Adipocyte (in vitro differentiated cells): ENCODE measurements around the gene HOXC11.

ENCODE experiments used
- DNase-seq: peaks from one replicate; pipeline ENCODE4 v3.0.0-alpha.2; 2015; ENCODE audit warnings: low read depth
- H3K27me3 ChIP-seq: replicated peaks from 2 replicates; pipeline ENCODE4 v1.7.0; 2013; ENCODE audit warnings: mild to moderate bottlenecking, low read length, moderate library complexity; ENCODE audit not compliant: control insufficient read depth, insufficient read depth
- H3K36me3 ChIP-seq: 2 replicates; pipeline ENCODE4 v1.7.0; 2013; ENCODE audit warnings: low read length, mild to moderate bottlenecking, moderate library complexity; ENCODE audit not compliant: control insufficient read depth, insufficient read depth, severe bottlenecking
- H3K4me1 ChIP-seq: 2 replicates; pipeline ENCODE4 v1.7.0; 2013; ENCODE audit warnings: mild to moderate bottlenecking, low read length, moderate library complexity; ENCODE audit not compliant: control insufficient read depth, insufficient read depth
- H3K4me3 ChIP-seq: 2 replicates; pipeline ENCODE4 v1.7.0; 2013; ENCODE audit warnings: mild to moderate bottlenecking, low read length, moderate library complexity
- H3K9ac ChIP-seq: 2 replicates; pipeline ENCODE4 v1.7.0; 2013; ENCODE audit warnings: mild to moderate bottlenecking, low read length, moderate library complexity
- H3K9me3 ChIP-seq: 2 replicates; pipeline ENCODE4 v1.7.0; 2013; ENCODE audit warnings: mild to moderate bottlenecking, low read length, moderate library complexity; ENCODE audit not compliant: control insufficient read depth

The HOXC11 gene

DNA sequence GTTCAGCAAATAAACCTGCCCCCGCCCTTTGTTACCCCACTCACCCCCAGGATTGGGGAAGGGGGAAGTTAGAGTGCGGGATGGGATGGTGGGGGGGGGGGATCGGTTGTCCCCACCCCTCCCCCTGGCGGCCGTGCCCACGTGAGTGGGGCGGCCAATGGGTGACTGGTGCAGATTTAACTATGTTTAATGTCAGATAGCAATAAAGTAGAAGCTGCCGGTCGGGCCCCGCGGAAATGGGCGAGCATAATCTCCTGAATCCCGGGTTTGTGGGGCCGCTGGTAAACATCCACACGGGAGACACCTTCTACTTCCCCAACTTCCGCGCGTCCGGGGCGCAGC is 18.3 kb upstream of the HOXC11 start, which contains the start of gene HOXC12:
TSS of gene HOXC12 (plus strand) at position 210 of the 342 bp plus-strand sequence. CDS start at position 237, 27 bp downstream.
- peaks cover 19% of the 10 kb centered on the region for H3K4me1 ChIP-seq
- H3K9ac ChIP-seq, result no peak within 1 kb of the TSS
- peaks cover 99% of the 10 kb centered on the region for H3K27me3 ChIP-seq
- H3K9me3 ChIP-seq, result no peaks in the 10 kb centered on the region
- no peak for DNase-seq
- H3K4me3 ChIP-seq, result no peak within 1 kb of the TSS
- H3K36me3 ChIP-seq, result no peaks in the 10 kb centered on the region

DNA sequence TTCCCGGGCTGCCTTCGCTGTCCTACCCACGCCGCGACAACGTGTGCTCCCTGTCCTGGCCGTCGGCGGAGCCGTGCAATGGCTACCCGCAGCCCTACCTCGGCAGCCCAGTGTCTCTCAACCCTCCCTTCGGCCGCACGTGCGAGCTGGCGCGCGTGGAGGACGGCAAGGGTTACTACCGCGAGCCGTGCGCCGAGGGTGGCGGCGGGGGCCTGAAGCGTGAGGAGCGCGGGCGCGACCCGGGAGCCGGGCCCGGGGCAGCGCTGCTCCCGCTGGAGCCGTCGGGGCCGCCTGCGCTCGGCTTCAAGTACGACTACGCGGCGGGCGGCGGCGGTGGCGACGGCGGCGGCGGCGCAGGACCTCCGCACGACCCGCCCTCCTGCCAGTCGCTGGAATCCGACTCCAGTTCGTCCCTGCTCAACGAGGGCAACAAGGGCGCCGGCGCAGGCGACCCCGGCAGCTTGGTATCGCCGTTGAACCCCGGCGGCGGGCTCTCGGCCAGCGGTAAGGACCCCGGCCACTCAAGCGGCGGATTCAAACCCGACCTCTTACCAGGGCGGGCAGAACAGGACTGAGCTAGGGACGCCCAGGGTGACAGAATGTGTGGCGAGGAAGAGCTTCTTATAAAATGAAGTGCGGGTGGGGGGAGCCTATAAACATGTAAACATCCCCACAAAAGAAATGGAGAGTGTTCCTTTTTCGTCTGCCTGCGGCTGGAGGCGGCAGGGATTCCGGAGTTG is 17.7 kb upstream of the HOXC11 start:
- H3K27me3 ChIP-seq, result peaks cover 99% of the 10 kb centered on the region
- DNase-seq, result no peak
- no peak overlapping the region for H3K4me3 ChIP-seq
- H3K9me3 ChIP-seq, result peaks cover 4% of the 10 kb centered on the region
- no peak overlapping the region for H3K9ac ChIP-seq
- H3K4me1 ChIP-seq, result peaks cover 19% of the 10 kb centered on the region
- no peaks in the 10 kb centered on the region for H3K36me3 ChIP-seq

DNA sequence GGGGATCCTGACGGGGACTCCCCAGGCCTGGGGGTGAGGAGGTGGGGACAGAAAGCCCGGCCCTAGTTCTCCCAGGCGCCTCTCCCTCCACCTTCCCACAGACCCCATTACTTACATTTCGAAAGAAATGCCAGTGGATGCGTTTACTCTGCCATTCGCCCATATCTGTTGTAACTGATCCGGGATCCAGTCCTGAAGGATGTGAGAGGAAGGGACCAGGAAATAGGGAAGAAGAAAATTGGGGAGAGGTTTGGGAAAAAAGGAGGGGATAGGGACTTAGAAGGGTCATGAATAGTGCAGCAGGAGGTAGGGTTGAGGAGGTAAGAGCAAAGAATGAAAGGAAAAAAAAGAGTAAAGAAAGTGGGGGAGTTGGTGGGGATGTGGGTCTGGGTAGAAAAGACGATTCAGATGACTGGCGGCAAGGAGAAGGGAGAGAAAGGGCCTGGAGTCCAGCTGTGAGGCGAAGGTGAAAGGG is 17.1 kb upstream of the HOXC11 start:
- Histone ChIP-seq H3K9me3 (peaks cover 5% of the 10 kb centered on the region), H3K4me1 (peaks cover 19% of the 10 kb centered on the region), H3K4me3 (no peak overlapping the region), H3K36me3 (no peaks in the 10 kb centered on the region), H3K9ac (no peak overlapping the region), H3K27me3 (peaks cover 99% of the 10 kb centered on the region)
- no peak for DNase-seq

GRCh38 chr12:53956251-53956887 is 16.6 kb upstream of the HOXC11 start:
- peaks cover 5% of the 10 kb centered on the region for H3K9me3 ChIP-seq
- no peak for DNase-seq
- H3K27me3 ChIP-seq, result peaks cover 96% of the 10 kb centered on the region

DNA sequence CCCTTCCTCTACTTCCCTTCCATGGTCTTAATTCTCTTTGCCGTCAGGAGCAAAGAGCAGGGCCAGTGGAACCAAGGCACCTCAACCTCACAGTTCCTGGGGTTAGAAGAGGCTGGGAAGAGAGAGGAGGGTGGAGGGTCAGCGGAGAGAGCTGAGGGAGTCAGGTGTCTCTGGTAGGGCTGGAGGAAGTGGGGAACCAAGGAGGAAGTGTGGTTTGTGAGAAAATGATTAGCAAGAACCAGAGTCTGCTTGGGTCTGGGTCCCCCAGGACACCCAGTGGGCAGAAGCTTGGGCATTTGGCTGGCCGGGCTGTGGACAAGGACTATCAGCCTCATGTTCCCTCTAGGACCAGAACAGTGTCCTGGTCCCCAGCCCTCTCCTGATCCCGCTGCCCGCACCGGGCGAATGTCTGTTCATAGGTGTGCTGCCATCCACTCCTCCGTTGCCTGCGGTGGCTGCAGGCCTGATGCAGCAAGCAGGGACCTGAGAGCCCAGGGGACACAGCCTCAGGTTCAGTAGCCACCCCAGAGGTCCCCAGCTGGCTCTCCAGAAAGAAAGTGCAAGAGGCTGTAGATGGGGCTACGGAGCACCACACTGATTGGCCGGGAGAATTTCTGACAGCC is 15.9 kb upstream of the HOXC11 start:
- Histone ChIP-seq H3K4me3 (no peak overlapping the region), H3K4me1 (peaks cover 15% of the 10 kb centered on the region), H3K9me3 (peaks cover 5% of the 10 kb centered on the region), H3K9ac (no peak overlapping the region), H3K36me3 (no peaks in the 10 kb centered on the region), H3K27me3 (peaks cover 96% of the 10 kb centered on the region)
- DNase-seq, result no peak

More at GRCh38 chr12:53956251-53956887, 16.6 kb upstream of the HOXC11 start:
- Histone ChIP-seq H3K9ac (no peak overlapping the region), H3K36me3 (no peaks in the 10 kb centered on the region), H3K4me1 (peaks cover 19% of the 10 kb centered on the region), H3K4me3 (no peak overlapping the region)

DNA sequence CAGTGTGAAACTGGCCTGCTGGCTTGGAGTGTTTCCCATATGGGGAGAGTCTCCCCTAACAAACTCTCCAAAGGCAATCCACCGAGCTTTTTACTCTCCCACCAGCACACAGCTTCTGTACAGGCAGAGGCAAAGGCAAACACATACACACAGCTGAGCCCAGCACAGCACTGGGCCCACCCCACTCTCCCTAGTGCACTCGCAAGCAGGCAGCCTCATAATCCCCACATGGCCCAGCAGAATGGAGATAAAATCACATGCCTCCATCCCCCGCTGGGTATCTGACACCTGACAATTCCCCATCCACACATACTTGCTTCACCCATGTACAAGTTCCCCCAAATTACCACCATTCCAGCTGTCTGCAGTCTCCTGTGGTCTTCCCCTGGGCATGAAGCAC is 14.8 kb upstream of the HOXC11 start:
- H3K9me3 ChIP-seq, result peaks cover 5% of the 10 kb centered on the region
- peaks cover 6% of the 10 kb centered on the region for H3K4me1 ChIP-seq
- no peaks in the 10 kb centered on the region for H3K36me3 ChIP-seq
- H3K27me3 ChIP-seq, result peaks cover 96% of the 10 kb centered on the region
- DNase-seq, result no peak
- no peak overlapping the region for H3K4me3 ChIP-seq
- no peak overlapping the region for H3K9ac ChIP-seq

DNA sequence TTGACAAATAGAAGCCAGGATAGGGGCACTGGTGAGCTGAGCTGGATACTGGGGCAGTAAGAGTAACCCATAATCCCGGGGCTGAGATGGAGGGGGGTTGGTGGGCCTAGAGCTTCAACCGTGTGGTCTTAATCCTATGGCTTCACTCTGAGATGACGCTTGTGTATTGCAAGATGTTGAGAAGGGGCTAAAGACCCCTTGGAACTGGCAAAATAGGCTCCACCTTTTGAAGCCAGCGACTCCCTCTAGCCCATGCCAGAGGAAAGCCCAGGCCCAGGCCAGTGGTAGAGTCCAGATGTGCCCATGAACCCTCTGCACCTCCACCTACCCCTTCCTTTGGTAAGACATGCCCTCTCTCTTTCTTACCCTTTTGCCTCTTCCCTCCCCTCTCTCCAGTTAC is 13.6 kb upstream of the HOXC11 start:
- no peaks in the 10 kb centered on the region for H3K36me3 ChIP-seq
- peaks cover 5% of the 10 kb centered on the region for H3K9me3 ChIP-seq
- no peak overlapping the region for H3K9ac ChIP-seq
- H3K4me1 ChIP-seq, result no peaks in the 10 kb centered on the region
- H3K4me3 ChIP-seq, result no peak overlapping the region
- H3K27me3 ChIP-seq, result peaks cover 96% of the 10 kb centered on the region
- DNase-seq, result no peak

DNA sequence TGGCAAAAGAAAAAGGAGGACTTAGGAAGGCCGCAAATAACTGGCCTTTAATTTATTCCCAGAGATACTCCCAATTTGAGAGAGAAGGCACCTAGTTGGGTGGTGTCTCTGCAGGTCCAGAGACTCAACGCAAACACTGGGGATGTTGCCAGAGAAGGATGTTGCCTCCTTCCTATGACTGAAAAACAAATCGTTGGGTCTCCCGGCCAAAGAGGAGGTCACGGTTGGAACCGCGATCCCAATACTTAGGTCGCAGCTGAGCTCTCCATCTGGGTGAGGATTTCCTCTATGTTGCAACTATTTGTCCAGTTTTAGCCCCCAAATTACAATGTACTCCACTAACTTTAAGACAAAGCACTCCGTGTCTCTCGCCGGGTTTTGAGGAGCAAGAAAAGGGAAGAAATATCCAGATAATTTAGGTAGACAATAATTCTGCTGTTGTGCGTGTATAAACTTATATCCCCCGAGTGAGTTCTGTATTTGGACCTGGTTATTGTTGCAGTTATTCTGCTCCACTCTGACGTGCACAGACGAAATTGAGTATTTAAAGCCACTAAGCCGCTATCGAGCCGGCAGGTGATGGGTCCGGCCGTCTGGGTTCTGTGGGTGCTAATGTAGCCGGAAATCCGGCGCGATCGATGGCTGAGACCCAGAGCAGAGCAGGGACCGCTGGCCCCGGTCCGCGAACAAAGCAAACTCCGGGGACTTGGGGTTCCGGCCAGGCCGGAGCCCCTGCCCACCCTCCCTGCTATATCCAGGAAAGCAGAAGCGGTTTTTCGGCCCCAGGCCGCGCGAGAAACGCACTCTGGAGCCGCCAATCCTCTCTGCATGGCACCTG is 12.5 kb upstream of the HOXC11 start:
- no peaks in the 10 kb centered on the region for H3K36me3 ChIP-seq
- no peak overlapping the region for H3K4me3 ChIP-seq
- no peak overlapping the region for H3K9ac ChIP-seq
- peaks cover 5% of the 10 kb centered on the region for H3K9me3 ChIP-seq
- H3K27me3 ChIP-seq, result peaks cover 95% of the 10 kb centered on the region
- DNase-seq, result no peak
- H3K4me1 ChIP-seq, result no peaks in the 10 kb centered on the region

- peak overlapping the region; percentile 24 for H3K4me3 ChIP-seq
- H3K27me3 ChIP-seq, result peaks cover 94% of the 10 kb centered on the region
- no peaks in the 10 kb centered on the region for H3K4me1 ChIP-seq
- no peak for DNase-seq
- H3K36me3 ChIP-seq, result no peaks in the 10 kb centered on the region
- peaks cover 5% of the 10 kb centered on the region for H3K9me3 ChIP-seq
- no peak overlapping the region for H3K9ac ChIP-seq
Observed at GRCh38 chr12:53961025-53961761, 11.7 kb upstream of the HOXC11 start.

- DNase-seq, result no peak
- Histone ChIP-seq H3K4me3 (no peak overlapping the region), H3K4me1 (no peaks in the 10 kb centered on the region), H3K27me3 (peaks cover 94% of the 10 kb centered on the region), H3K9me3 (peaks cover 5% of the 10 kb centered on the region), H3K9ac (no peak overlapping the region), H3K36me3 (no peaks in the 10 kb centered on the region)
Observed at GRCh38 chr12:53963005-53963404, 9.9 kb upstream of the HOXC11 start.
